Osteocyte (in vitro differentiated cells): ENCODE measurements around the gene TREM2. TPM values are rescaled to one million over a fixed set of nuclear protein-coding genes. Genes with fewer than 3 reads are reported as not detected.
A peak's percentile ranks its signal among the peaks of the same experiment; 100 is the strongest.

ENCODE experiments used
- DNase-seq: peaks from one replicate; pipeline ENCODE4 v3.0.0; 2021; ENCODE audit warnings: mixed read lengths; ENCODE audit not compliant: unreplicated experiment; ENCODE audit errors: extremely low spot score
- H3K27ac Mint-ChIP-seq: one replicate; pipeline ENCODE4 v1.8.0; 2021; ENCODE audit warnings: mild to moderate bottlenecking, mixed read lengths; ENCODE audit not compliant: unreplicated experiment
- H3K27me3 Mint-ChIP-seq: one replicate; pipeline ENCODE4 v1.8.0; 2021; ENCODE audit warnings: mixed read lengths; ENCODE audit not compliant: unreplicated experiment
- H3K36me3 Mint-ChIP-seq: one replicate; pipeline ENCODE4 v1.8.0; 2021; ENCODE audit warnings: mixed read lengths; ENCODE audit not compliant: unreplicated experiment
- H3K4me1 Mint-ChIP-seq: one replicate; pipeline ENCODE4 v1.8.0; 2021; ENCODE audit warnings: mixed read lengths; ENCODE audit not compliant: unreplicated experiment
- H3K4me3 Mint-ChIP-seq: one replicate; pipeline ENCODE4 v1.8.0; 2021; ENCODE audit warnings: mild to moderate bottlenecking, moderate library complexity, mixed read lengths; ENCODE audit not compliant: unreplicated experiment
- H3K9me3 Mint-ChIP-seq: one replicate; pipeline ENCODE4 v1.8.0; 2021; ENCODE audit warnings: mixed read lengths; ENCODE audit not compliant: unreplicated experiment
- CTCF ChIP-seq: fragments of 200-600 bp; sonication (generic); IDR thresholded peaks from 2 replicates; pipeline ENCODE4 v1.5.0; 2021; ENCODE audit warnings: antibody characterized with exemption, mild to moderate bottlenecking, moderate library complexity
- total RNA-seq: library from RNA; stranded (reverse); gene quantifications from 2 replicates; pipeline ENCODE4 v1.2.1, GENCODE V29; 2021

Gene TREM2
- total RNA-seq, 1 donor from 2014 or later, result not detected

- Mint-ChIP-seq H3K9me3 (no peaks in the 10 kb centered on the region), H3K4me1 (no peaks in the 10 kb centered on the region), H3K36me3 (no peaks in the 10 kb centered on the region), H3K27ac (no peak overlapping the region), H3K4me3 (no peak overlapping the region), H3K27me3 (peaks cover 28% of the 10 kb centered on the region)
- TF ChIP-seq CTCF, result no peak
- DNase-seq, result peak; percentile 84
These were observed 4.5 kb upstream of the TREM2 start for GRCh38 chr6:41167173-41167963.

- no peak for DNase-seq
- H3K27ac Mint-ChIP-seq, result no peak overlapping the region
- no peaks in the 10 kb centered on the region for H3K4me1 Mint-ChIP-seq
- peaks cover 34% of the 10 kb centered on the region for H3K27me3 Mint-ChIP-seq
- no peaks in the 10 kb centered on the region for H3K9me3 Mint-ChIP-seq
- TF ChIP-seq CTCF, result no peak
- H3K4me3 Mint-ChIP-seq, result no peak overlapping the region
- no peaks in the 10 kb centered on the region for H3K36me3 Mint-ChIP-seq
These were observed 1.7 kb upstream of the TREM2 start for GRCh38 chr6:41164551-41165120.

GRCh38 chr6:41163419-41163717 is 452 bp upstream of the TREM2 start:
- Mint-ChIP-seq H3K36me3 (no peaks in the 10 kb centered on the region), H3K4me3 (no peak overlapping the region), H3K27me3 (peaks cover 31% of the 10 kb centered on the region), H3K9me3 (no peaks in the 10 kb centered on the region), H3K4me1 (no peaks in the 10 kb centered on the region), H3K27ac (no peak overlapping the region)
- no peak for DNase-seq
- TF ChIP-seq CTCF, result no peak

GRCh38 chr6:41161851-41162552 is 914 bp downstream of the TREM2 start:
- H3K4me1 Mint-ChIP-seq, result no peaks in the 10 kb centered on the region
- no peak for TF ChIP-seq CTCF
- H3K4me3 Mint-ChIP-seq, result no peak overlapping the region
- H3K36me3 Mint-ChIP-seq, result no peaks in the 10 kb centered on the region
- H3K9me3 Mint-ChIP-seq, result no peaks in the 10 kb centered on the region
- peaks cover 34% of the 10 kb centered on the region for H3K27me3 Mint-ChIP-seq
- DNase-seq, result peak; percentile 40
- no peak overlapping the region for H3K27ac Mint-ChIP-seq

GRCh38 chr6:41161380-41161779 is 1.5 kb downstream of the TREM2 start:
- peak; percentile 78 for DNase-seq
- Mint-ChIP-seq H3K36me3 (no peaks in the 10 kb centered on the region), H3K27ac (no peak overlapping the region), H3K4me3 (no peak overlapping the region), H3K4me1 (no peaks in the 10 kb centered on the region), H3K9me3 (no peaks in the 10 kb centered on the region), H3K27me3 (peaks cover 30% of the 10 kb centered on the region)
- TF ChIP-seq CTCF, result no peak
